ENCODE results near the gene RNF217. TPM values are rescaled to one million over a fixed set of nuclear protein-coding genes. Genes with fewer than 3 reads are reported as not detected.
"Not testable (repeated sequence)": the region's sequence is repeated elsewhere in the genome, so short reads cannot be mapped to it uniquely, and the experiment has no call there.

RNF217 gene
- total and polyA plus RNA-seq, 4 donors: 8.1 to 23.9 (median 16.5) TPM

DNA sequence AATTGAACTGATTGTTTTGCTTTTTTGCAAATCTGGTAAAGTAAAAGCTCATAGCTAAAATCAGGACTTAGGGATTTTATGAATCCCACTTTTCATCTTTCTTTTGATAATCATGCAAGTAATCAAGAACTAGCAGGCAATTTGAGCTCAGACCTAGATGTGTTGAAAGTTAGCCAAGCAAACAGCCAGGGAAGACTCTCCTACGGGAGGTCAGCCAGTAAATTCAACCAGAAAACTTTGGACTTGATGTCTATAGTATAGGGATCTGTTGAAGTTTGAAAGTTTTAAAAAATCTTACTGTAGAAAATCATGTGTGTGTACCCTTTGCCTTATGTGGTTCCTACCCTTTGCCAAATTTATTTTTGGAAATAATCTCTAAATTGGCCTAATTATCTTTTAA is 96.3 kb downstream of the RNF217 start:
- WGBS (ENCODE audit: insufficient coverage): 43% methylated on average over 1 of the region's 1 CpG
- DNase-seq (ENCODE audit: low read depth in 4 of 6, low spot score in 6 of 6): no peak
- Histone ChIP-seq H3K27me3 (ENCODE audit: control insufficient read depth, insufficient read depth, low read length) (no peaks in the 10 kb centered on the region), H3K9me3 (ENCODE audit: control insufficient read depth, insufficient read depth, low read length) (no peaks in the 10 kb centered on the region), H3K4me1 (ENCODE audit: control insufficient read depth, insufficient read depth, low read length) (no peaks in the 10 kb centered on the region), H3K4me3 (ENCODE audit: low read depth, low read length) (no peak overlapping the region), H3K36me3 (ENCODE audit: control insufficient read depth, insufficient read depth, low read length) (no peaks in the 10 kb centered on the region), H3K27ac (ENCODE audit: low read depth, low read length) (no peak overlapping the region)

DNA sequence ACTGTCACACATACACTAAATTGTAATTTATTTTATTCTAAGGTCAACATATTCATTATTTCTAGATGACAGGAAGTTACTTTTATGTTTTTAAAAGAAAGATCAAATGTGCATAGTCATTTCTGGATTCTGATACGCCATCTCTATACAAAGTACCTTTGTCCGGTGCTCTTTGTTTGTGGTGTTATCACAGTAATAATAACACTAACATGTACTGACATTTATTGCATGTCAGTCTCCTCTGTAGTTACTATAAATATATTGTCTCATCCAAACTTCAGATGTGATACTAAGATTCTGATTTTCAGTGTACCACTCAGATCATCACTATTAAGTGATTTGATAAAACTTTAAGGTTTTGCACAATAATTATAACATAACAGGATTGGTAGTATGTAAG is 101.1 kb downstream of the RNF217 start:
- Histone ChIP-seq H3K36me3 (ENCODE audit: control insufficient read depth, insufficient read depth, low read length) (no peaks in the 10 kb centered on the region), H3K27me3 (ENCODE audit: control insufficient read depth, insufficient read depth, low read length) (no peaks in the 10 kb centered on the region), H3K9me3 (ENCODE audit: control insufficient read depth, insufficient read depth, low read length) (peaks cover 1% of the 10 kb centered on the region), H3K27ac (ENCODE audit: low read depth, low read length) (no peak overlapping the region), H3K4me1 (ENCODE audit: control insufficient read depth, insufficient read depth, low read length) (no peaks in the 10 kb centered on the region), H3K4me3 (ENCODE audit: low read depth, low read length) (no peak overlapping the region)
- DNase-seq (ENCODE audit: low read depth in 4 of 6, low spot score in 6 of 6): no peak
- no CpG with 5 or more reads among the region's 2 CpGs for WGBS (ENCODE audit: insufficient coverage)

DNA sequence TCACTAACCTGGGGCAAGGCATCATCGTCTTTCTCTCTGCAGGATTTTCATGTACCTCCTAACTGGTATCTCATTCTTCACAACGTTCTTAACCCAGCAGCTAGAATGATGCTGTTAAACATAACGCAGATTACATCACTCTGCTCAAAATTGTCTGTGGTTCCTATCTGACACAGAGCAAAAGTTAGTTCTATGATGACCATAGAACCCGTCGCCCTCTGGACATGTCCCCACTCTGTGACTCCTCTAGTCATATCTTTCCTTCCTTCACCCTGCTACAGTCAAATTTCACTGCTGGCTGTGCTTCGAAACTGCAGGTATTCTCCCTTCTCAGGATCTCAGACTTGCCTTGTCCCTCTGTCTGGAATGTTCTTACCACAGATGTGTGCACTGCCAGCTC is 103.9 kb downstream of the RNF217 start:
- no peaks in the 10 kb centered on the region for H3K36me3 ChIP-seq (ENCODE audit: control insufficient read depth, insufficient read depth, low read length)
- H3K4me3 ChIP-seq (ENCODE audit: low read depth, low read length): no peak overlapping the region
- no peaks in the 10 kb centered on the region for H3K4me1 ChIP-seq (ENCODE audit: control insufficient read depth, insufficient read depth, low read length)
- no peak for DNase-seq (ENCODE audit: low read depth in 4 of 6, low spot score in 6 of 6)
- 97% methylated on average over 6 of the region's 6 CpGs for WGBS (ENCODE audit: insufficient coverage)
- H3K27ac ChIP-seq (ENCODE audit: low read depth, low read length): no peak overlapping the region
- peaks cover 1% of the 10 kb centered on the region for H3K9me3 ChIP-seq (ENCODE audit: control insufficient read depth, insufficient read depth, low read length)
- no peaks in the 10 kb centered on the region for H3K27me3 ChIP-seq (ENCODE audit: control insufficient read depth, insufficient read depth, low read length)

DNA sequence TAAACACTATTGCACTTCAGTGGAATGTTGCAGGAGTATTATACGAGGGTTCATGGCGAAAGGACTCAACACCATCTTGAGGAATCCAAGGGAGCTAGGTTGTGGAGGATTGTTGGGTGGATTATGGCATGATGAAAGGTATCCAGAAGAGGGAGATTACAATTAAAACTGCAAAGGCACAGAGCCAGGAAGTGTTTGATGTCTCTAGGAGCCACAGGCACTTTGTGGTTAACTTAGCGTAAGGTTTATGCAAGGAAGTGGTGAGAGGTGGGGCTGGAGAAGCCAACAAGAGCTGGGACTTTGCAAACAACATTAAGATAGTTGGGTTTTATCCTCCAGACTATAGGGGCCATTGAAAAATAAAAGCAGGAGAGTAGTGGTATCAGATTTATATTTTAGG is 104.7 kb downstream of the RNF217 start:
- Histone ChIP-seq H3K4me1 (ENCODE audit: control insufficient read depth, insufficient read depth, low read length) (no peaks in the 10 kb centered on the region), H3K27ac (ENCODE audit: low read depth, low read length) (no peak overlapping the region), H3K27me3 (ENCODE audit: control insufficient read depth, insufficient read depth, low read length) (no peaks in the 10 kb centered on the region), H3K4me3 (ENCODE audit: low read depth, low read length) (no peak overlapping the region), H3K9me3 (ENCODE audit: control insufficient read depth, insufficient read depth, low read length) (peaks cover 1% of the 10 kb centered on the region), H3K36me3 (ENCODE audit: control insufficient read depth, insufficient read depth, low read length) (no peaks in the 10 kb centered on the region)
- DNase-seq (ENCODE audit: low read depth in 4 of 6, low spot score in 6 of 6): no peak
- 96% methylated on average over 2 of the region's 3 CpGs for WGBS (ENCODE audit: insufficient coverage)

DNA sequence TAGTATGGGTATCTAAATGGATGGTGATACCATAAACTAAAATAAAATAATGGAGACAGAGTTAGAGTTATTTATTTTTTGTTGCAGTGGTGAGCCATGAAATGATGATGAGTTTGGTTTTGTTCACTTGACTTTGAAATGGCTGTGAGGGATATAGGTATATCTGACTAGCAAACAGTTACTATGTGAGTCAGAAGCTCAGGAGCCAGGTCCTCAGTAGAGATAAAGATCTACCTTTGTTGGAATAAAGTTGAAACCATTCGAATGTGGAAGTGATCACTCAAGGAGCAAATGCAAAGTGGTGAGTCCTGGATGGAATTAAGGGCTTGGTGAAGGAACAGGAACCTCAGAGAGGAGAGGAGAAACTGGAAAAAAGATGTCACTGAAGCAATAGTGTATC is 105.3 kb downstream of the RNF217 start:
- no peak overlapping the region for H3K4me3 ChIP-seq (ENCODE audit: low read depth, low read length)

DNA sequence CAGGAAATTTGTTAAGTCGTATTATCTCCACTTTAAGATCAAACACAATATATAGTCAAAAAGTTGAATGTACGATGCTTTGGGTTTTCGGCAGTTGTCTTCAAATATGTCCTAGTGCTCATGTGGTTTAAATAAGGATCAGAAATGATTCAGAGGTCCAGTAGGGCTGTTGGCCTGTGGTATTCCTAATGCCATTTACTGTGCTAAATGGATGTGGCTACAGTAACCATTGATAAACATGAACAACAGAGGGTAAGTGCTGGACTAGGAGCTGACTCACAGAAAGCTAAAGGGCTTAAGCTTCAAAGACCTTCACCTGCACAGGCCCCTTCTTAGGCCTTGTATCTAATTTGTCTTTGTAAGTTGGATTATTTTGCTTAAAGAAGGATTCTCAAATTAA is 110.8 kb downstream of the RNF217 start:
- DNase-seq (ENCODE audit: low read depth in 4 of 6, low spot score in 6 of 6): no peak
- Histone ChIP-seq H3K4me3 (ENCODE audit: low read depth, low read length) (no peak overlapping the region), H3K27ac (ENCODE audit: low read depth, low read length) (no peak overlapping the region), H3K36me3 (ENCODE audit: control insufficient read depth, insufficient read depth, low read length) (no peaks in the 10 kb centered on the region), H3K9me3 (ENCODE audit: control insufficient read depth, insufficient read depth, low read length) (no peaks in the 10 kb centered on the region), H3K27me3 (ENCODE audit: control insufficient read depth, insufficient read depth, low read length) (no peaks in the 10 kb centered on the region), H3K4me1 (ENCODE audit: control insufficient read depth, insufficient read depth, low read length) (no peaks in the 10 kb centered on the region)
- no CpG with 5 or more reads among the region's 3 CpGs for WGBS (ENCODE audit: insufficient coverage)

More for the DNA sequence above, 105.3 kb downstream of the RNF217 start:
- no peak for DNase-seq (ENCODE audit: low read depth in 4 of 6, low spot score in 6 of 6)
- WGBS (ENCODE audit: insufficient coverage): 88% methylated on average over 1 of the region's 1 CpG
- Histone ChIP-seq H3K4me1 (ENCODE audit: control insufficient read depth, insufficient read depth, low read length) (no peaks in the 10 kb centered on the region), H3K27ac (ENCODE audit: low read depth, low read length) (no peak overlapping the region), H3K9me3 (ENCODE audit: control insufficient read depth, insufficient read depth, low read length) (peaks cover 1% of the 10 kb centered on the region), H3K36me3 (ENCODE audit: control insufficient read depth, insufficient read depth, low read length) (no peaks in the 10 kb centered on the region), H3K27me3 (ENCODE audit: control insufficient read depth, insufficient read depth, low read length) (no peaks in the 10 kb centered on the region)

DNA sequence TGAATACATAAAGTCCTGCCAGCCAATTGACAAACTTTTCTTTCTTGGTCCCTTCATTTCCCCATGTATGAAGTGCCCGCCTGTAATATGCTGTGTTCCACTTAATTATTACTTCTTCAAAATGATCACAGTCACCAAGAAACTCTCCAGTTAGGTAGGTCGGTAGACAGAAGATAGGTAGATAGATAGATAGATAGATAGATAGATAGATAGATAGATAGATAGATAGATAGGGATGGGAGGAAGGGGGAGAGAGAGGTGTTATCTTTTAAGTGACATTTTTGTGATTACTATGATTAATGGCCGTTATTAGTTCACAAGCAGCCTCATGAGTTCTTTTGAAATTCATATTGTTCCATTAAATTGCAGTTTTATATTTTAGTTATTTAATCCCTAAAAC is 111.9 kb downstream of the RNF217 start:
- no peak overlapping the region for H3K27ac ChIP-seq (ENCODE audit: low read depth, low read length)
- H3K4me1 ChIP-seq (ENCODE audit: control insufficient read depth, insufficient read depth, low read length): no peaks in the 10 kb centered on the region
- H3K4me3 ChIP-seq (ENCODE audit: low read depth, low read length): no peak overlapping the region
- no peaks in the 10 kb centered on the region for H3K9me3 ChIP-seq (ENCODE audit: control insufficient read depth, insufficient read depth, low read length)
- no peak for DNase-seq (ENCODE audit: low read depth in 4 of 6, low spot score in 6 of 6)
- no peaks in the 10 kb centered on the region for H3K36me3 ChIP-seq (ENCODE audit: control insufficient read depth, insufficient read depth, low read length)
- no peaks in the 10 kb centered on the region for H3K27me3 ChIP-seq (ENCODE audit: control insufficient read depth, insufficient read depth, low read length)
- WGBS (ENCODE audit: insufficient coverage): no CpG with 5 or more reads among the region's 3 CpGs

DNA sequence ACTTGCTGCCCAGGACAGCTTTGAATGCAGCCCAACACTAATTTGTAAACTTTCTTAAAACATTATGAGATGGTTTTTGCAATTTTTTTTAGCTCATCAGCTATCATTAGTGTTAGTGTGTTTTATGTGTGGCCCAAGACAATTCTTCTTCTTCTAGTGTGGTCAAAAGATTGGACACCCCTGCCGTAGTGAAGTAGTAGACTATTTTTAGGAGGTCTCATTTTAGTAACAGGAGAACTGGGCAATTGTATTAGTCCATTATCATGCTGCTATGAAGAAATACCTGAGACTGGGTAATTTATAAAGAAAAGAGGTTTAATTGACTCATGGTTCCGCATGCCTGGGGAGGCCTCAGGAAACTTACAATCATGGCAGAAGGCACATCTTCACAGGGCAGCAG is 112.8 kb downstream of the RNF217 start:
- H3K27me3 ChIP-seq (ENCODE audit: control insufficient read depth, insufficient read depth, low read length); H3K36me3 ChIP-seq (ENCODE audit: control insufficient read depth, insufficient read depth, low read length); DNase-seq (ENCODE audit: low read depth in 4 of 6, low spot score in 6 of 6); H3K9me3 ChIP-seq (ENCODE audit: control insufficient read depth, insufficient read depth, low read length); H3K4me1 ChIP-seq (ENCODE audit: control insufficient read depth, insufficient read depth, low read length); H3K4me3 ChIP-seq (ENCODE audit: low read depth, low read length); H3K27ac ChIP-seq (ENCODE audit: low read depth, low read length): not testable (repeated sequence)
- WGBS (ENCODE audit: insufficient coverage): no CpG with 5 or more reads among the region's 2 CpGs

DNA sequence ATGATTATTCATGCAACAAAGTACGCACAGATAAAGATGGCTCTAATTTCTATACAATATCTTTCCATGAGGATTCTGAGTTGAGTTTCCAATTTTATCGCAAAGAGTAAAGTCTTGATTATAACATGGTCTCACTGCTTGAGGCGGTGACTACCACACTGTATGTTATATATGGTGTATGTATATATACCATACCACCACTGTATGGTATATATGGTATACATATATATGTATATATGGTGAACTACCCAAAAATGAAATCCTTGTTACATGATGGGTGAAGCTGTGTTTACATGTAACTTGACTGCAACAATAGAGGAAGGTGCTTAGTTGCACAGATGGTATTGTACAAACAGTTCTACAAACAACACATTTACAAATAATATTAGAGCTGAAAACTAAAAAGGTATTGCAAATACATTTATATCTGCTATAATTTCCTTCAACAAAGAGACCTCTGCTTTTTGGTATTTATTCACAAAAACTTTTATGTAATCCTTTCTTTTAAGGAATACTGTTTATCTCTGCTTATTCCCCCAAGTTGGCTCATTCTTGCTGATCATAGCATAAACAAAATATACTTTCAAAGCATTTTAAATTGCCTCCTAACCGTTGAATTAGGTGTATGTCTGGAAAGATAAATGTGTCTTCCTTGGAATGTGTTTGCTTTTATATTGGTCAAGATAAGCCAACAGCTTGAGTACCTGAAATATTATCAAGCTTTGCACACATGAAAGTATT is 113.7 kb downstream of the RNF217 start:
- Histone ChIP-seq H3K4me3 (ENCODE audit: low read depth, low read length) (no peak overlapping the region), H3K36me3 (ENCODE audit: control insufficient read depth, insufficient read depth, low read length) (no peaks in the 10 kb centered on the region), H3K9me3 (ENCODE audit: control insufficient read depth, insufficient read depth, low read length) (no peaks in the 10 kb centered on the region), H3K4me1 (ENCODE audit: control insufficient read depth, insufficient read depth, low read length) (no peaks in the 10 kb centered on the region), H3K27me3 (ENCODE audit: control insufficient read depth, insufficient read depth, low read length) (no peaks in the 10 kb centered on the region), H3K27ac (ENCODE audit: low read depth, low read length) (no peak overlapping the region)
- DNase-seq (ENCODE audit: low read depth in 4 of 6, low spot score in 6 of 6): no peak
- WGBS (ENCODE audit: insufficient coverage): no CpG with 5 or more reads among the region's 4 CpGs

DNA sequence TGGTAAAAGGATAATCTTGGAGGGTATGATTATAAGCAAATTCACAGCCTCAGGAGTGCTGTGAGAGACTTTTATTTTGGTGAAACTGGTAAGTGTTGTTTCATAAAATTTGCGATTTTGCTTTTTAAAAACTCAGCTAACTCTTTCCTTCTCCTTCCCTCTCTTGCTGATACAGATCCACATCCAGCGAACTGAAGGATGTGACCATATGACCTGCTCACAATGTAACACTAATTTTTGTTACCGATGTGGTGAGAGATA is 114.2 kb downstream of the RNF217 start:
- WGBS (ENCODE audit: insufficient coverage): 100% methylated on average over 1 of the region's 3 CpGs
- no peak overlapping the region for H3K4me3 ChIP-seq (ENCODE audit: low read depth, low read length)

More for the DNA sequence above, 114.2 kb downstream of the RNF217 start:
- Histone ChIP-seq H3K4me1 (ENCODE audit: control insufficient read depth, insufficient read depth, low read length) (no peaks in the 10 kb centered on the region), H3K27ac (ENCODE audit: low read depth, low read length) (no peak overlapping the region), H3K9me3 (ENCODE audit: control insufficient read depth, insufficient read depth, low read length) (no peaks in the 10 kb centered on the region), H3K27me3 (ENCODE audit: control insufficient read depth, insufficient read depth, low read length) (no peaks in the 10 kb centered on the region), H3K36me3 (ENCODE audit: control insufficient read depth, insufficient read depth, low read length) (no peaks in the 10 kb centered on the region)
- no peak for DNase-seq (ENCODE audit: low read depth in 4 of 6, low spot score in 6 of 6)

Measured in spinal cord (tissue), 10 donors.